ENCODE results near the gene TBX4.

Gene TBX4

GRCh38 chr17:61412860-61413660, 39.2 kb upstream of the TBX4 start:
- DNase-seq (ENCODE audit: low read depth in 3 of 3): no peak

- no peak for DNase-seq (ENCODE audit: low read depth in 3 of 3)
These were observed 38.5 kb upstream of the TBX4 start for GRCh38 chr17:61413661-61414126.

- DNase-seq (ENCODE audit: low read depth in 3 of 3): no peak
These were observed 37.9 kb upstream of the TBX4 start for GRCh38 chr17:61414141-61414935.

DNA sequence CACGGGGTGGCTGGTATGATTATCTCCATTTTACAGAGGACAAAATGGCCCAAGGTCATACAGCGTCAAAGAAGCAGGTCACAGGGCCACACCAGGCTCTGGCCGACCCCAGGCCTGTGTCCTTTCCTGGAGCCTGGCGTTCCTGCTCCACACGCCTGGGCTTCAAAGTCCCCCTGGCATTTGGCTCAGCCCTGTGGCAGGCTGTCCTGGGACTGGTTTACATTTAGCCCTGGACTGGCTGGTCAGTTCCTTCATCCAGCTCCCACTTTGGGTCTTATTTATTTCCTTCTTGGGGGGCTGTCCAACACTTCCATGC, 37.3 kb upstream of the TBX4 start:
- no peak for DNase-seq (ENCODE audit: low read depth in 3 of 3)

DNA sequence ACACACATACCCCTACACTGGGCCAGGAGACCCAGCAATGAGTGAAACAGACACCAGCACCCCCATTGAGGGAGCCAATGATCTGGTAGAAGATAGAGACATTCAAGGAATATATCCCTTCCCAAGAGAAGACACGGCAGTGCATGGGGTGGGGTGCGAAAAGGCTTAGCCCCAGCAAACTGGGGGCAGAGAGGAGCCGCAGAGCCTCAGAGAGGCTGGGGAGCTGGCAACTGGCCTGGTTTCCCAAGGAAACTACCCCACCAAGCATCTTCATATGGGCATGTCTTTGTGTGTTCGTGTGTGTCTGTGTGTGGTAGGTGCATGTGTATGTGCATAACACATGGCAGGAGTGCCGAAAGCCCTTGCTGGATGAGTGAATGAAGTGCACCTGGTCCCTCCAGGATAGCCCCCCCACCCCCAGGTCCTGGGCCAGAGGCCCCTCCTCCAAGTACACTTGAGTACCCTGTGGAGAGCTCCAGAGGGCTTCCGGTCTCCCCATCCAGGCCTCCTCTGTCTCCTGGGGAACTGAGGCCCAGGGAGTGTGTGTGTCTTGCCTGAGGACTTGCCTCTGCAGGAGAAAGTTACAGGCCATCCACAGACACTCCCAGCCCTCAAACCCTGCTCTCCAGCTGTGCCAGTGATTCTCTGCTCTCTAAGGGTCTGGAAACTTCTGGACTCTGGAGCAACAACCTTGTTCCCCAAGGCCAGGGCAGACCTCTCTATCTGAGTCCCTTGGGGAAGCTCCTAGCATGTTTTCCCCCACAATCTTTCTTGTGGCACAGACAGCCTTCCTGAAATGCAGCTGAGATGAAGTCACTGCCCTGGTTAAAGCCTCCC, 36.6 kb upstream of the TBX4 start:
- DNase-seq (ENCODE audit: low read depth in 3 of 3): no peak

DNA sequence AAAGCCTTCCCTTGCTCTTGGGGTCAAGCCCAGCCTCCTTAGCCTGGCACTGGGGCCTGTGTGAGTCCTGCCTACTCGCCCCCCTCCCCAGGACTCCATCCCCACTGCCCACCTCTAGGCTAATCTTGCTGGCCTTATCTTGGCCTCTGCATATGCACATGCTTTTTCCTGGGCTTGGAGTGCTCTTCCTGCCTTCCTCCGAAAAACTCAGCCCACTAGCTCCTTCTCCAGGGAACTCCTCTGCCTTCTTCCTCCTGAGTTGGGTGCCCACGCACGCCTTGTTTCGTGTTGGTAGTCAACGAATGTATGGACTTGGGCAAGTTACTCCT, 36.0 kb upstream of the TBX4 start:
- no peak for DNase-seq (ENCODE audit: low read depth in 3 of 3)

GRCh38 chr17:61416540-61417363, 35.5 kb upstream of the TBX4 start:
- peak in 1 of 3 donors; percentile 48 for DNase-seq (ENCODE audit: low read depth in 3 of 3)

DNA sequence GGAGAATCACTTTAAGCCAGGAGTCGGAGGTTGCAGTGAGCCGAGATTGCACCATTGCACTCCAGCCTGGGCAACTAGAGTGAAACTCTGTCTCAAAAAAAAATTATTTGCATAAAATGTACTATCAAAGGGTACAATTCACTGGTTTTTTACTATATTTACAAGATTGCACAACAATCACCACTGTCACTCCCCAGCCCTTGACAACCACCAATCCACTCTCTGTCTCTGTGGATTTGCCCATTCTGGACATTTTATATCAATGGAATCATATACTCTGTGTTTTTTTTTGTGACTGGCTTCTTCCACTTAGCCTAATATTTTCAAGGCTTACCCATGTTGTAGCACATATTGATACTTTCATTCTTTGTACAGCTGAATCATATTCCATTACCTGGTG, 33.8 kb upstream of the TBX4 start:
- no peak for DNase-seq (ENCODE audit: low read depth in 3 of 3)

DNA sequence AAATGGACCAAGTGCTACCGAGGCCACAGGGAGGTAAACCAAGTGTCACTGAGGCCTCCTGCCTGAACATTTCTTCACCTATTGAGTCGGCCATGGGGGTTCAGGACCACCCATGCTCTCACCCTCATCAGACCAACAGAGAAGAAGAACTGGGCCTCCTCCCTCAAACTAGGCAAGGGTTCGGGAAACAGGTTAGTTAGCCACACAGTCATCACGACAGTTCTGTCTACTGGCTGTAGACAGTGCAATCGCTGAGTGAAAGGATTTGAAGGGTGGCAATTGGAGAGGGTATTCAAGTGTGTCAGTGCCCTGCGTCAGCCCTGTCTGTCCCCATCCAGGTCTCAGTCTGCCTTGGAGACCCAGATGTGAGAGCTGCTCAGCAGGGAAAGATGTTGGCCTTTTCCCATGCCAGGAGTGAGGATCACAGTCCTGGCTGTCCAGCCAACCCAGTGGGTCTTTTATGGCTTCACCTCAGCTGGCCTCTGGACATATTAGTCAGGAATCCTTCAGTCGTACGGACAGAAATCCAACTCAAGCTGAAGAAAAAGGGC, 32.7 kb upstream of the TBX4 start:
- no peak for DNase-seq (ENCODE audit: low read depth in 3 of 3)

- no peak for DNase-seq (ENCODE audit: low read depth in 3 of 3)
These were observed 32.2 kb upstream of the TBX4 start for GRCh38 chr17:61420052-61420451.

DNA sequence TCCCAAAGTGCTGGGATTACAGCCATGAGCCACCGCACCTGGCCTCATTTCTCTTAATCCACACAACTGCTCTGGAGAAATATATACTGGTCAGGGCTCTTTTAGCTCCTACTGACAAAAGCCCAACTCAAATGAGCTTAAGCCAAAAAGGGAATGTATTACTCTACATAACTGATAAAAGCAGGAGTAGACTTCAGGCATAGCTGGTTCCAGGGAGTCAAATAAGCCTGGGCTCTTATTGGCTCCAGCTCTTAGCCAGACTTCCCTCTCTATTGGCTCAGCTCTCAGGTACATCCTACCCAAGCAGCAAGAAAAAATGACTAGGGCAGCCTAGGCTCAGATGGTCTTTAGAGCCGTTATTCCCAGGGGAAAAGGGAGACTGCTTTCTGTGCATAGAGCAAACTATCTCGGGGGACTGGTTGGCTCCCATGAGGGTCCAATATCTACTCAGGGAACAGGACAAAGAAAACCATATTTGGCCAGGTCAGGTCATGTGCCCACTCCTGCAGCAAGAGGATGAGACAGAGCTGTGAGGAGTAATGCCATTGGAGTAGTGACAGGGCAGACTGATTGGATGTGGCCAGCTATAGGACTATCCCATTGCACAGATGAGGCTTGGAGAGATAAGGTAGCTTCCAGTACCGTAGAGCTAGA, 31.4 kb upstream of the TBX4 start:
- no peak for DNase-seq (ENCODE audit: low read depth in 3 of 3)

DNA sequence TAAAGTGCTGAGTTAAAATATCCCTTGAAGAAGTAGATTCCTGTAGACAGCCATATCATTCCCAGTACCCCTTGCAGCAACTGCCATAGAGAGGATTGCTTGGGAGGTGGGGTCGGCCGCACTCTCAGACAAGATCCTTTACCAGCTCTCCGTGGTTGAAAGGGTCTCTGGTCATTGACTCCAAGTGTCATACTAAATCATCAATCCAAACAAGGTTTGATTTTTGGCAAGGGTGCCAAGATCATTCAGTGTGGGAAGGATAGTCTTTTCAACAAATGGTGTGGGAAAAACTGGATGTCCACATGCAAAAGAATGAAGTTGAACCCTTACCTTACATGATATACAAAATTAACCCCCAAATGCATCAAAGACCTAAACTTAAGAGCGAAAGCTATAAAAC, 30.8 kb upstream of the TBX4 start:
- no peak for DNase-seq (ENCODE audit: low read depth in 3 of 3)

DNA sequence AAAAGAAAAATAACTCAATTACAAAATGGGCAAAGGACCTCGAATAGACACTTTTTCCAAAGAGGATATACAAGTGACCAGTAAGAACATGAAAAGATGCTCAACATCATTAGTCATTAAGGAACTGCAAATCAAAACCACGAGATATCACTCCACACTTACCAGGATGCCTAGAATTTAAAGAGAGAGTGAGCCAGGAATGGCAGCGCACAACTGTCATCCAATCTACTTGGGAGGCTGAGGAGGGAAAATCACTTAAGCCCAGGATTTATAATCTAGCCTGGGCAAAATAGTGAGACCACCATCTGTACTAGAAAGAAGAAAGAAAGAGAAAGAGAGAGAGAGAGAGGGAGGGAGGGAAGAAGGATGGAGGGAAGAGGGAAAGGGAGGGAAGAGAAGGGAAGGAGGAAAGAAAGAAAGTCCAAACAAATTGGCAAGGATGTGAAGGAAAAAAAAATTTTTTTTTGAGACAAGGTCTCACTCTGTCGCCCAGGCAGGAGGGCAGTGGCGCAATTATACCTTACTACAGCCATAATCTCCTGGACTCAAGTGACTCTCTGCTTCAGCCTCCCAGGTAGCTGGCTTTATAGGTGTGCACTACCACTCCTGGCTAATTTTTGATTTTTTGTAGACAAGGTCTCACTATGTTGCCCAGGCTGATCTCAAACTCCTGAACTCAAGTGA, 30.0 kb upstream of the TBX4 start:
- DNase-seq (ENCODE audit: low read depth in 3 of 3): no peak

DNA sequence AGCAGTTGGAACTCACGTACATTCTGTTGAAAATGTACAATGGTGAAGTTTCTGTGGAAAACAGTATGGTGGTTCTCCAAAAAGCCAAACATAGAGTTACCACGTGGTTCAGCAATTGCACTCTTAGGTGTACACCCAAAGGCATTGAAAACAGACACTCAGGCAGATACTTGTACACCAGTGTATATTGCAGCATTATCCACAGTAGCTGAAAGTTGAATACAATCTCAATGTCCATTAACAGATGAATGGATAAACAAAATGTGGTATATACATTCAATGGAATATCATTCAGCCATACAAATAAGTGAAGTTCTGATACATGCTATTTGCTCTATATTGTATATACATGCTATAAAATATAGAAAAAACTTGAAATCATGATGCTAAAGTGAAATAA, 29.4 kb upstream of the TBX4 start:
- no peak for DNase-seq (ENCODE audit: low read depth in 3 of 3)

DNA sequence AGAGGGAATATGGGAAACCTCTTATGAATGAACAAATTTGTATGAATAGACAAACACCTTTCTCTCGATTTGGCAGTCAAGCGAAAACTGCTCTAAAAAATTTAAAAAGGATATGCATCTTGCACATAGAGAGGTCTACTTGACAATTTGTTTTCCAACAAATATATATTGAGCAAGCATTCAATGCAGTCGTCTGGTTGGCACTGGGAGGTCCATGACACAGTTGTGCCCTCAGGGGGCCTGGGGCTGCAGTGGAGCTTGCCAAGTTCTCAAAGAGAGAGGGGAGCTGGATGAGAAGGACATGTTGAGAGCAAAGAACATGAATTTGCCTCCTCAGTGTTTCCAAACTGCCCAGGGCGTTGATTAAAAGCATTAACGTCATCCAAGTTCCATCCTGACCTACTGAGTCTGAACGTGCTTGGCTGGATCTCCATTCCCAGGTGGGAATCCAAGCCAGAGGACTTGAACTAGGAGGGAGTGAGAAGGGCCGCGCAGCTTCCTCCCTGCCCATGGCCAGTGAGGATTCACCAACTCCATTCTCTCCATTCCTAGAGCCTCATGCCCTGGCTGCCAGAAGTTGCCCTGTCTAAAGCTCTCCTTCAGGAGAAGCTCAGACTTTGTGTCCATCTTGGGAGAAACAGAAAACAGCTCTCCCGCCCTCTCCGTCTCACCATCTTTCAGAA, 28.1 kb upstream of the TBX4 start:
- DNase-seq (ENCODE audit: low read depth in 3 of 3): no peak

- DNase-seq (ENCODE audit: low read depth in 3 of 3): no peak
These were observed 26.3 kb upstream of the TBX4 start for GRCh38 chr17:61425682-61426481.

DNA sequence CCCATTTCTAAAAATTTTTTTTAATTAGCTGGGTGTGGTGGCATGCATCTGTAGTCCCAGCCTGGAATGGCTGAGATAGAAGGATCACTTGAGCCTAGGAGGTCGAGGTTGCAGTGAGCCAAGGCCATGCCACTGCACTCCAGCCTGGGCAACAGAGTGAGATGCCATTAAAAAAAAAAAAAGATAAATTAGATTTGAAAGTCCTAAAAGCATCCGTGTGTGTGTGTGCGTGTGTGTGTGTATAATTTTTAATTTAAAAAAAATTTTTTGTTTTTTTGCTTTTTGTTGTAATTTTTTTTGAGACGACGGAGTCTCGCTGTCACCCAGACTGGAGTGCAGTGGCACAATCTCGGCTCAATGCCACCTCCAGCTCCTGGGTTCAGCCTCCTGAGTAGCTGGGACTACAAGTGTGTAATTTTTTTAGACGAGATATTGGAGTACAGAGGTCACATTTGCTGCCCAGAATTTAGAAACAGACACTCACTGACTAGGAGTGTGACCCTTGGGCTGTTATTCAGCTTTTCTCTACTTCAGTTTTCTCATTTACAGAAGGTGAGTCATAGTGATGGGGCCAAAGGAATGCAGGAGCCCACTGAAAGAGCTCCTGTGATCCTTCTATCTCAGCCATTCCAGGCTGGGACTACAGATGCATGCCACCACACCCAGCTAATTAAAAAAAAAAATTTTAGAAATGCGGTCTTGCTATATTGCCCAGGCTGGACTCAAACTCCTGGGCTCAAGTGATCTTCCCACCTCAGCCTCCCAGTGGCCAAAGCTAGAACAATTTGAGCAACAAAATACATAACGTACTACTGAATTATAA, 25.5 kb upstream of the TBX4 start:
- no peak for DNase-seq (ENCODE audit: low read depth in 3 of 3)

DNA sequence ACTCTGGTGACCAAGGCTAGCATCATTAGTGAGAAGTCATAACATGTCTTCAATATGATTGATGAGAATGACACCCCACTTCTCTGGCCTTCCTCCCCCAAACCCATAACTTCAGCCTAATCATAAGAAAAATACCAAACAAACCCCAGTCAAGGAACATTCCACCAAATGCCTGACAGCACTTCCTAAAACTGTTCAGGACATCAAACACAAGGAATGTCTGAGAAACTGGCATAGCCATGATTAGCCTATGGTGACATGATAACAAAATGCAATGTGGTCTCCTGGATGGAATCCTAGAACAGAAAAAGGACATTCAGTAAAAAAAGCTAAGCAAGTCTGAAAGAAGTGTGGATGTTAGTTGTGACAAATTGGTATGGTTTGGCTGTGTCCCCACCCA, 24.7 kb upstream of the TBX4 start:
- DNase-seq (ENCODE audit: low read depth in 3 of 3): no peak

Data from stimulated activated CD4-positive, alpha-beta T cell treated with anti-CD3 and anti-CD28 coated beads, TNF-alpha, amount 100 ng/mL, for 48 hours (primary cell).